Nephron (organoid): Measurements from ENCODE around the gene ZNF230.

ENCODE experiments used
- H3K27ac Mint-ChIP-seq, 3 experiments: 2 replicates each; pipeline ENCODE4 v1.8.0; 2020; ENCODE audit warnings: mixed read lengths in 3 of 3, mild to moderate bottlenecking in 2 of 3, moderate library complexity in 1 of 3
- H3K27me3 Mint-ChIP-seq: 2 replicates; pipeline ENCODE4 v1.8.0; 2021; ENCODE audit warnings: low read depth, mild to moderate bottlenecking, moderate library complexity, mixed read lengths
- H3K36me3 Mint-ChIP-seq: 2 replicates; pipeline ENCODE4 v1.8.0; 2020; ENCODE audit warnings: low read depth, mixed read lengths
- H3K4me1 Mint-ChIP-seq: 2 replicates; pipeline ENCODE4 v1.8.0; 2020; ENCODE audit warnings: mixed read lengths
- H3K4me3 Mint-ChIP-seq, 3 experiments: 2 replicates each; pipeline ENCODE4 v1.8.0; 2020; ENCODE audit warnings: mild to moderate bottlenecking in 3 of 3, mixed read lengths in 3 of 3, moderate library complexity in 2 of 3
- H3K9me3 Mint-ChIP-seq: 2 replicates; pipeline ENCODE4 v1.8.0; 2020; ENCODE audit warnings: mixed read lengths
- CTCF ChIP-seq, 3 experiments: fragments of 200-600 bp; sonication (generic); IDR thresholded peaks; one replicate each; pipeline ENCODE4 v1.5.0; 2021; ENCODE audit warnings: antibody characterized with exemption in 3 of 3; ENCODE audit not compliant: unreplicated experiment in 3 of 3

The ZNF230 gene

GRCh38 chr19:44042147-44042546, 39.4 kb downstream of the ZNF230 start:
- no peak overlapping the region for H3K27ac Mint-ChIP-seq
- H3K4me3 Mint-ChIP-seq, result no peak overlapping the region
- no peaks in the 10 kb centered on the region for H3K36me3 Mint-ChIP-seq
- H3K9me3 Mint-ChIP-seq, result peaks cover 22% of the 10 kb centered on the region
- H3K27me3 Mint-ChIP-seq, result peaks cover 14% of the 10 kb centered on the region
- H3K4me1 Mint-ChIP-seq, result no peaks in the 10 kb centered on the region
- no peak for TF ChIP-seq CTCF (IDR thresholded peaks at IDR 0.05; ENCODE audit: unreplicated experiment in 3 of 3)

- no peak for TF ChIP-seq CTCF (IDR thresholded peaks at IDR 0.05; ENCODE audit: unreplicated experiment in 3 of 3)
- peaks cover 33% of the 10 kb centered on the region for H3K36me3 Mint-ChIP-seq
Observed at GRCh38 chr19:44050740-44051649, 48.2 kb downstream of the ZNF230 start.

GRCh38 chr19:44051650-44052402, 49.1 kb downstream of the ZNF230 start, which contains the start of gene ZNF223:
Gene ZNF223, plus strand, starts transcription at chr19:44052036. Its CDS starts 3,141 bp downstream, at chr19:44055177.
- peaks cover 21% of the 10 kb centered on the region for H3K27me3 Mint-ChIP-seq
- peak within 1 kb of the TSS; percentile 96 to 100 (median 99) for H3K4me3 Mint-ChIP-seq
- H3K27ac Mint-ChIP-seq, result peak within 1 kb of the TSS; percentile 91 to 96 (median 92)
- TF ChIP-seq CTCF (IDR thresholded peaks at IDR 0.05; ENCODE audit: unreplicated experiment in 3 of 3), result no peak
- H3K9me3 Mint-ChIP-seq, result peaks cover 5% of the 10 kb centered on the region
- H3K36me3 Mint-ChIP-seq, result peaks cover 37% of the 10 kb centered on the region
- H3K4me1 Mint-ChIP-seq, result peaks cover 29% of the 10 kb centered on the region

More at GRCh38 chr19:44050740-44051649, 48.2 kb downstream of the ZNF230 start:
- peaks cover 26% of the 10 kb centered on the region for H3K27me3 Mint-ChIP-seq
- peaks cover 29% of the 10 kb centered on the region for H3K4me1 Mint-ChIP-seq
- H3K9me3 Mint-ChIP-seq, result peaks cover 5% of the 10 kb centered on the region
- H3K27ac Mint-ChIP-seq, result peak overlapping the region; percentile 91 to 96 (median 92)
- peak overlapping the region; percentile 96 to 100 (median 99) for H3K4me3 Mint-ChIP-seq

- TF ChIP-seq CTCF (IDR thresholded peaks at IDR 0.05; ENCODE audit: unreplicated experiment in 3 of 3), result no peak
- Mint-ChIP-seq H3K4me1 (peaks cover 29% of the 10 kb centered on the region), H3K27ac (no peak overlapping the region), H3K36me3 (peaks cover 77% of the 10 kb centered on the region), H3K9me3 (peaks cover 5% of the 10 kb centered on the region), H3K27me3 (peaks cover 8% of the 10 kb centered on the region), H3K4me3 (peak overlapping the region in 1 of 3 experiments; percentile 28)
Observed at GRCh38 chr19:44055870-44056269, 53.1 kb downstream of the ZNF230 start.

- no peaks in the 10 kb centered on the region for H3K27me3 Mint-ChIP-seq
- H3K27ac Mint-ChIP-seq, result no peak overlapping the region
Observed at GRCh38 chr19:44059229-44059628, 56.5 kb downstream of the ZNF230 start.

More at GRCh38 chr19:44059229-44059628, 56.5 kb downstream of the ZNF230 start:
- no peak for TF ChIP-seq CTCF (IDR thresholded peaks at IDR 0.05; ENCODE audit: unreplicated experiment in 3 of 3)
- H3K9me3 Mint-ChIP-seq, result no peaks in the 10 kb centered on the region
- H3K4me1 Mint-ChIP-seq, result peaks cover under 1% of the 10 kb centered on the region
- H3K36me3 Mint-ChIP-seq, result peaks cover 94% of the 10 kb centered on the region
- no peak overlapping the region for H3K4me3 Mint-ChIP-seq
